ENCODE data around the gene NOS1.

The NOS1 gene

DNA sequence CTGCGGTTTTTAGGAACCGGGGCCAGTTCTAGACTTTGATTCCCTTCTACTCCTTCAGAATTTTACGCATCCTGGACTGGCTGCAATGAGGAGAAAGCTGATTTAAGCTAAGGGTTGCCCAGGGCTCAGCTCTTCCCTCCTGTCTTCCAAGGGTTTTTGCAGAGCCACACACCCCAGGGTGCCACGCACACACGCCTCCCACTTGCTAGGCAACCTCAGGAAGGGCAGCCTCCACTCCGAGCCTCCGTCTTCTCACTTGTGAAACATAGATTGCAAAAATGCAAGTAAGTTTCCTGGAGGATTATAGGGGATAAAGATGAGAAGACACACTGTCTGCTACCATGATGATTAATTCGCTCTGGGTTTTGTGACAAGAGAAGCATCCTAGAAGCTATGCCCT lies 31.7 kb downstream of the NOS1 start:
- Histone ChIP-seq H2BK5ac (ENCODE audit: low read depth, low read length, poor library complexity) (no peak overlapping the region), H2AFZ (ENCODE audit: insufficient read depth, low read length, poor library complexity) (no peak overlapping the region), H3K14ac (ENCODE audit: low read length) (no peak overlapping the region), H3K4me3 (ENCODE audit: low read depth, low read length) (no peak overlapping the region), H3K79me2 (ENCODE audit: control insufficient read depth, insufficient read depth, low read length, poor library complexity) (no peaks in the 10 kb centered on the region), H3K23ac (ENCODE audit: low read length) (no peak overlapping the region), H4K12ac (ENCODE audit: low read depth, low read length) (no peak overlapping the region), H3K27me3 (ENCODE audit: insufficient read depth, low read length) (no peaks in the 10 kb centered on the region), H3K36me3 (ENCODE audit: control insufficient read depth in 1 of 2, insufficient read depth in 2 of 2, low read length in 2 of 2) (no peaks in the 10 kb centered on the region), H3K4ac (ENCODE audit: low read depth, low read length) (no peak overlapping the region), H2BK12ac (ENCODE audit: low read length) (no peak overlapping the region), H4K8ac (ENCODE audit: low read depth, low read length) (no peak overlapping the region), H3K79me1 (ENCODE audit: low read length) (no peaks in the 10 kb centered on the region), H3K4me2 (ENCODE audit: low read length) (no peak overlapping the region), H3K4me1 (ENCODE audit: control insufficient read depth in 1 of 2, insufficient read depth in 2 of 2, low read length in 2 of 2) (no peaks in the 10 kb centered on the region), H3K27ac (ENCODE audit: low read depth, low read length) (no peak overlapping the region), H3K9ac (ENCODE audit: low read length) (no peak overlapping the region), H2AK5ac (ENCODE audit: low read length) (no peak overlapping the region), H4K91ac (ENCODE audit: low read depth, low read length) (no peak overlapping the region), H2BK120ac (ENCODE audit: insufficient read depth, low read length, poor library complexity) (no peak overlapping the region), H3K9me3 (ENCODE audit: insufficient read depth, low read depth, low read length) (no peaks in the 10 kb centered on the region), H3K18ac (ENCODE audit: low read length) (no peak overlapping the region)
- no peak for DNase-seq
- WGBS (ENCODE audit: extremely low coverage, insufficient coverage, insufficient read length): no CpG with 5 or more reads among the region's 8 CpGs

DNA sequence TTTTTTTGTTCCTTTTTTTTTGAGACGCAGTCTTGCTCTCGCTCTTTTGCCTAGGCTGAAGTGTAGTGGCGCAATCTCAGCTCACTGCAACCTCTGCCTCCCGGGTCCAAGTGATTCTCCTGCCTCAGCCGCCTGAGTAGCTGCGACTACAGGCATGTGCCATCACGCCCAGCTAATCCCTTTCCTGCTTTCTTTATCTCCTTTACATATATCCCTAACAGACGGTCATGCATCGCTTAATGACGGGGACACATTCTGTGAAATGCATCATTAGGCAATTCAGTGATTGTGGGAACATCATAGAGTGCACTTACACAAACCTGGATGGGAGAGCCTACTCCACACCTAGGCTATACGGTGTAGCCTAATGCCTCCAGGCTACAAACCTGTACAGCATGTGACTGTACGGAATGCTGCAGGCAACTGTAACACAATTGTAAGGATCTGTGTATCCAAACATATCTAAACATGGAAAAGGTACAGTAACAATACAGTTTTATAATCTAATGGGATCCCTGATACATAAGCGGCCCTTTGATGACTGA lies 32.8 kb downstream of the NOS1 start:
- Histone ChIP-seq H3K4me1 (ENCODE audit: control insufficient read depth in 1 of 2, insufficient read depth in 2 of 2, low read length in 2 of 2) (no peaks in the 10 kb centered on the region), H3K27me3 (ENCODE audit: insufficient read depth, low read length) (no peaks in the 10 kb centered on the region), H3K4ac (ENCODE audit: low read depth, low read length) (no peak overlapping the region), H3K79me2 (ENCODE audit: control insufficient read depth, insufficient read depth, low read length, poor library complexity) (no peaks in the 10 kb centered on the region), H3K18ac (ENCODE audit: low read length) (no peak overlapping the region), H3K9ac (ENCODE audit: low read length) (no peak overlapping the region), H4K12ac (ENCODE audit: low read depth, low read length) (no peak overlapping the region), H3K36me3 (ENCODE audit: control insufficient read depth in 1 of 2, insufficient read depth in 2 of 2, low read length in 2 of 2) (no peaks in the 10 kb centered on the region), H2AFZ (ENCODE audit: insufficient read depth, low read length, poor library complexity) (no peak overlapping the region), H2BK5ac (ENCODE audit: low read depth, low read length, poor library complexity) (no peak overlapping the region), H3K9me3 (ENCODE audit: insufficient read depth, low read depth, low read length) (peaks cover 2% of the 10 kb centered on the region), H3K23ac (ENCODE audit: low read length) (no peak overlapping the region), H4K8ac (ENCODE audit: low read depth, low read length) (no peak overlapping the region), H2BK12ac (ENCODE audit: low read length) (no peak overlapping the region), H3K27ac (ENCODE audit: low read depth, low read length) (no peak overlapping the region), H3K79me1 (ENCODE audit: low read length) (no peaks in the 10 kb centered on the region), H4K91ac (ENCODE audit: low read depth, low read length) (no peak overlapping the region), H2AK5ac (ENCODE audit: low read length) (no peak overlapping the region), H3K4me2 (ENCODE audit: low read length) (no peak overlapping the region), H3K14ac (ENCODE audit: low read length) (no peak overlapping the region), H3K4me3 (ENCODE audit: low read depth, low read length) (no peak overlapping the region), H2BK120ac (ENCODE audit: insufficient read depth, low read length, poor library complexity) (no peak overlapping the region)
- peak in 1 of 2 donors; percentile 46 for DNase-seq
- WGBS (ENCODE audit: extremely low coverage, insufficient coverage, insufficient read length): no CpG with 5 or more reads among the region's 13 CpGs

DNA sequence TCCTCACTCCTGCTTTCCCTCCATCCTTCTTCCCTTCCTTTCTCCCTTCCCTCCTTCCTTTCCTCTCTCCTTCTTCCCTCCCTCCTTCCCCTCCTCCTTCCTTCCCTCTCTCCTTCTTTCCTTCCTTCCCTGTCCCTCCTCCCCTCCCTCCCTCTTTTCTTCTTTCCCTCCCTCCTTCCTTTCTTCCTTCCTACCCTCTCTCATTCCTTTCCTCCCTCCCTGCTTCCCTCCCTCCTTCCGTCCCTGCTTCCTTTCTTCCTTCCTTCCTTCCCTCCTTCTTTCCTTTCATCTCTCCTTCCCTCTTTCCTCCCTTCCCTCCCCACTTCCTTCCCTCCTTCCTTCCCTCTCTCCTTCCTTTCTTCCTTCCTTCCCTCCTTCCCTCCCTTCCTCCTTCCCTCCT lies 39.0 kb downstream of the NOS1 start:
- Histone ChIP-seq H4K91ac (ENCODE audit: low read depth, low read length) (no peak overlapping the region), H3K4me2 (ENCODE audit: low read length) (no peak overlapping the region), H2AFZ (ENCODE audit: insufficient read depth, low read length, poor library complexity) (no peak overlapping the region), H3K4me1 (ENCODE audit: control insufficient read depth in 1 of 2, insufficient read depth in 2 of 2, low read length in 2 of 2) (no peaks in the 10 kb centered on the region), H4K12ac (ENCODE audit: low read depth, low read length) (no peak overlapping the region), H2BK120ac (ENCODE audit: insufficient read depth, low read length, poor library complexity) (no peak overlapping the region), H3K79me1 (ENCODE audit: low read length) (no peaks in the 10 kb centered on the region), H2AK5ac (ENCODE audit: low read length) (no peak overlapping the region), H3K9me3 (ENCODE audit: insufficient read depth, low read depth, low read length) (peaks cover 2% of the 10 kb centered on the region), H3K4me3 (ENCODE audit: low read depth, low read length) (no peak overlapping the region), H2BK5ac (ENCODE audit: low read depth, low read length, poor library complexity) (no peak overlapping the region), H3K27ac (ENCODE audit: low read depth, low read length) (no peak overlapping the region), H3K9ac (ENCODE audit: low read length) (no peak overlapping the region), H3K14ac (ENCODE audit: low read length) (no peak overlapping the region), H2BK12ac (ENCODE audit: low read length) (no peak overlapping the region), H3K18ac (ENCODE audit: low read length) (no peak overlapping the region), H3K79me2 (ENCODE audit: control insufficient read depth, insufficient read depth, low read length, poor library complexity) (no peaks in the 10 kb centered on the region), H3K23ac (ENCODE audit: low read length) (no peak overlapping the region), H4K8ac (ENCODE audit: low read depth, low read length) (no peak overlapping the region), H3K4ac (ENCODE audit: low read depth, low read length) (no peak overlapping the region), H3K27me3 (ENCODE audit: insufficient read depth, low read length) (no peaks in the 10 kb centered on the region), H3K36me3 (ENCODE audit: control insufficient read depth in 1 of 2, insufficient read depth in 2 of 2, low read length in 2 of 2) (no peaks in the 10 kb centered on the region)
- no peak for DNase-seq
- no CpG with 5 or more reads among the region's 1 CpG for WGBS (ENCODE audit: extremely low coverage, insufficient coverage, insufficient read length)

DNA sequence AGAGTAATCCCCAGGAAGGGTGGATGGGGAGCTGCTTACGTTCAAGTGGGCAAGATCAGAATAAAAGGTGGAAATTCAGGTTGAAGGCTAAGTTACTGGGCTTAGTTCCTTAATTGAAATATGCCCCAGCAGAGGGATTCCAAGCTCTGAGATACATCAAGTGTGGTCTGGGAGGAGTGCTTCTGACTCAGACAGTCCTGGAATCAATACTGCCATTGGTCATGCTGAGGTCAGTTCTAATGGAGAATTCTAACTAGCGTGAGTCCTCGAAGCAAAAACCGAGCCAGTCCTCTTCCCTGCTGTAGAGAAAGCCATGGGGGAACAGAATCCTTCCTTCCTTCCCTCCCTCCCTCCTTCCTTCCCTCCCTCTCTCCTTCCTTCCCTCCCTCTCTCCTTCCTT lies 39.9 kb downstream of the NOS1 start:
- H3K9ac ChIP-seq (ENCODE audit: low read length): no peak overlapping the region
- peaks cover 2% of the 10 kb centered on the region for H3K9me3 ChIP-seq (ENCODE audit: insufficient read depth, low read depth, low read length)
- H2BK120ac ChIP-seq (ENCODE audit: insufficient read depth, low read length, poor library complexity): no peak overlapping the region
- no peak overlapping the region for H3K4me3 ChIP-seq (ENCODE audit: low read depth, low read length)
- H3K27me3 ChIP-seq (ENCODE audit: insufficient read depth, low read length): no peaks in the 10 kb centered on the region
- no peak overlapping the region for H4K91ac ChIP-seq (ENCODE audit: low read depth, low read length)
- no peak overlapping the region for H2AFZ ChIP-seq (ENCODE audit: insufficient read depth, low read length, poor library complexity)
- H3K27ac ChIP-seq (ENCODE audit: low read depth, low read length): no peak overlapping the region
- no peak overlapping the region for H2BK5ac ChIP-seq (ENCODE audit: low read depth, low read length, poor library complexity)
- no peak overlapping the region for H3K4me2 ChIP-seq (ENCODE audit: low read length)
- H4K12ac ChIP-seq (ENCODE audit: low read depth, low read length): no peak overlapping the region
- H4K8ac ChIP-seq (ENCODE audit: low read depth, low read length): no peak overlapping the region
- no peak overlapping the region for H2BK12ac ChIP-seq (ENCODE audit: low read length)
- no peaks in the 10 kb centered on the region for H3K36me3 ChIP-seq (ENCODE audit: control insufficient read depth in 1 of 2, insufficient read depth in 2 of 2, low read length in 2 of 2)
- H3K79me2 ChIP-seq (ENCODE audit: control insufficient read depth, insufficient read depth, low read length, poor library complexity): no peaks in the 10 kb centered on the region
- H3K18ac ChIP-seq (ENCODE audit: low read length): no peak overlapping the region
- H3K4me1 ChIP-seq (ENCODE audit: control insufficient read depth in 1 of 2, insufficient read depth in 2 of 2, low read length in 2 of 2): no peaks in the 10 kb centered on the region
- H3K23ac ChIP-seq (ENCODE audit: low read length): no peak overlapping the region
- H3K4ac ChIP-seq (ENCODE audit: low read depth, low read length): no peak overlapping the region
- H2AK5ac ChIP-seq (ENCODE audit: low read length): no peak overlapping the region
- WGBS (ENCODE audit: extremely low coverage, insufficient coverage, insufficient read length): no CpG with 5 or more reads among the region's 4 CpGs
- no peaks in the 10 kb centered on the region for H3K79me1 ChIP-seq (ENCODE audit: low read length)
- no peak for DNase-seq
- H3K14ac ChIP-seq (ENCODE audit: low read length): no peak overlapping the region

Measured in trophoblast cell (in vitro differentiated cells and primary cell).